ENCODE results near the gene TMF1.

GRCh38 chr3:68988740-68989139 lies 63.4 kb downstream of the TMF1 start:
- TF ChIP-seq EZH2phosphoT487 (IDR thresholded peaks at IDR 0.05; ENCODE audit: borderline replicate concordance, low read depth) (no peak), SIN3A (IDR thresholded peaks at IDR 0.05; ENCODE audit: borderline replicate concordance, low read depth, low read length) (no peak)
